Stimulated activated CD4-positive, alpha-beta T cell treated with anti-CD3 and anti-CD28 coated beads, Interleukin-4, amount 100 ng/mL, for 24 hours (primary cell): Measurements from ENCODE around the gene GLT8D1.
"Not testable (repeated sequence)": the region's sequence is repeated elsewhere in the genome, so short reads cannot be mapped to it uniquely, and the experiment has no call there.

Experiments
- DNase-seq: peaks from one replicate; pipeline ENCODE4 v3.0.0-alpha.2; 2020

GLT8D1 gene, protein sequence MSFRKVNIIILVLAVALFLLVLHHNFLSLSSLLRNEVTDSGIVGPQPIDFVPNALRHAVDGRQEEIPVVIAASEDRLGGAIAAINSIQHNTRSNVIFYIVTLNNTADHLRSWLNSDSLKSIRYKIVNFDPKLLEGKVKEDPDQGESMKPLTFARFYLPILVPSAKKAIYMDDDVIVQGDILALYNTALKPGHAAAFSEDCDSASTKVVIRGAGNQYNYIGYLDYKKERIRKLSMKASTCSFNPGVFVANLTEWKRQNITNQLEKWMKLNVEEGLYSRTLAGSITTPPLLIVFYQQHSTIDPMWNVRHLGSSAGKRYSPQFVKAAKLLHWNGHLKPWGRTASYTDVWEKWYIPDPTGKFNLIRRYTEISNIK

DNA sequence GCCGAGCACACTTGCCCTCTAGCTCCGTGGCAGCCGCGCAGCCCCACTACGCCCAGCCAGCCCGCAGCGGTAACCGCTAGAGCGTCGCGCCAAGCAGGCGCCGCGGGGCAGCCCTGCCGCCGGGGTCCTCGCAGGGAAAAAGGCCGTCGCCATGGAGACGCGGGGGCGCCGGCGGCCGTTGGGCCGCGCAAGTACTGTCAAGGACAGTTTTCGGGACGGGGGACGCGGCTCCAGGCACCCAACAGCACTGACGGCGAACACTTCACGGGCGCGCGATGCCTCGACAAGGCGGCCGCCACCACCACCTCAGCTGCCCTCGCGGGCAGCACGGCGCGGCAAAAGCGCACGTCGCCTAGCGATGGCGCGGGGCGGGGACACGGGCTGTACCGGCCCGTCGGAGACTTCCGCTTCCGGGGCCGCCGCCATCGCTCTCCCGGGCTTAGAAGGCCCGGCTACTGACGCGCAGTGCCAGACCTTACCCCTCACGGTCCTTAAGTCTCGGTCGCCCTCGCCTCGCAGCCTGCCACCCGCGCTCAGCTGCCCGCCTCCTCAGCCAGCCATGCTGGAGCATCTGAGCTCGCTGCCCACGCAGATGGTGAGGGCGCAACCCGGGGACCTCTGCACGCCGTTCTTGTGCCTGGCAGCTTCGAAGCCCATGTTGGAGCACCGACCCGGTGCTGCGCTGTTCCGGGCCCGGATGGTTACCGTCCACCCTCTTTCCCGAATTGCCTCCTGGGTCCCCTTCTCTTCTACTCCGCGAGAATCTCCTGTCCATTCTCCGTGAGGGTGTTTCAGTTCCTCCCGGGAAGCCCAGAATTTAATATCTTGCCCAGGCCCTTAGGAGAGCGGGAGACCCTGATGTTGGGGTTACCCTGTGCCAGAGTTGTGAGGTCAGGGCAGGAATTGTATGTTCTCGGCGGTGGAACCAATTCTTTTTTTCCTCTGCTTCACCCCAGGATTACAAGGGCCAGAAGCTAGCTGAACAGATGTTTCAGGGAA lies at the start of gene GLT8D1, which contains the start of gene SPCS1:
Gene GLT8D1 (minus strand): TSS at position 104 of the 999 bp plus-strand sequence. CDS start 5,331 bp downstream, outside the sequence.
Gene SPCS1 (plus strand): TSS at position 419 of the 999 bp plus-strand sequence. CDS start 141 bp downstream, at position 560.
- DNase-seq, result peak; percentile 85

DNA sequence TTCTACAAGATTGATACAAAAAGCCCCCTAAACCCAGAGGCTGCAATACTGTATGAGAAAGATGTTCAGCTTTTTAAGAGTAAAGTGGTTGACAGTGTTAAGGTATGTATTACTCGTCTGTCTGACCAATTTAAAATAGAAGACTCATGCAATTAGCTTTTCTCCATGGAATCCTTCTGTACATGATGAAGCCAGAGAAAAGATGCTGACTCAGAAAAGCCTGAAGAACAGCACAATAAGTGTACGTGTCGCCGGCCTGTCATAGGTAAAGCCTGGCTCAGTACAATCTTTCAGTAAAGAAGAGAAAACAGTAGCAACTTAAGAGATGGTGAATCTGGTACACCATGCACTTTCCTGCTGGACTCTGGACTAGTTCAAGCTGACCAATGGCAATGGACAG lies 48.8 kb upstream of the GLT8D1 start:
- no peak for DNase-seq

DNA sequence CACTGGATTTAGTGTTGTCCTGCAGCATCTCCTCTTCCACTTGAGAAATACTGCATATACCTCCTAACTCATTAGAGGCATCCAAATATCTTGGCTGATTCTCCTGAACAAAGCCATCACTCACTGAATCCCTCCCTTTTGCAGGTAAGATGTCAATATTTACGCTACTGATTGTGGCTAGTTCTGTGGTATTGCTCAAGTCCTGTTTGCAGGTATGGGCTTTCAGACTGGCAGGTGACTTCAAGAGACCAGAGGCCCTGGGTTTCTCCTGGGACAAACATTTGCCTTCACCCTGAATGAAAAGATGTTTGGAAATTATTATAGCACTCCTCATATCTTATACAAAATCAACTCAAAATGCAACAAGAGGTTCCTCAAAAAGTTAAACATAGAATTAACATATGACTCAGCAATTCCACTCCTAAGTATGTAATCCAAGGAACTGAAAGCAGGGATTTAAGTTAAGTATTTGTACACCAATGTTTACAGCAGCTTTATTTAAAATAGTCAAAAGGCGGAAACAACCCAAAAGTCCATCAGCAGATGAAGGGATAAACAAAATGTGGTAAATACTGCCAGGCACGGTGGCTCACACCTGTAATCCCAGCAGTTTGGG lies 46.6 kb upstream of the GLT8D1 start:
- DNase-seq, result no peak

DNA sequence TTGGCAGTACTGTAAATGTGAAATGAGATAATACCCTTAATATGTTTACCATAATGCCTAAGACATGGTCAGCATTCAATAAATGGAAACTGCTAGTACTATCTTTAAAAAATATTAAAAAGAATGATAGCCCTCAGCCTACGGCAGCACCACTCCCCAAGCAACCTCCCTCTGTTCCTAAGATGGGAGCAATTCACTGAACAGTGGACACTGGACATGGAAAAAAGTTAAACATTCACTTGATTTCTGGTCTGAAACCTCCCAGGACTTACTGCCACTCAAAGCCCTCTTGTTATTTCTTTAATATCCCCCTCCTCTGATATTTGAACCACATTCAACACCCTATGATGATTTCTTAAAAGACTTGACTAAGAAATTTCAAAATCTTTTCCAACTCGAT lies 38.1 kb upstream of the GLT8D1 start:
- no peak for DNase-seq

DNA sequence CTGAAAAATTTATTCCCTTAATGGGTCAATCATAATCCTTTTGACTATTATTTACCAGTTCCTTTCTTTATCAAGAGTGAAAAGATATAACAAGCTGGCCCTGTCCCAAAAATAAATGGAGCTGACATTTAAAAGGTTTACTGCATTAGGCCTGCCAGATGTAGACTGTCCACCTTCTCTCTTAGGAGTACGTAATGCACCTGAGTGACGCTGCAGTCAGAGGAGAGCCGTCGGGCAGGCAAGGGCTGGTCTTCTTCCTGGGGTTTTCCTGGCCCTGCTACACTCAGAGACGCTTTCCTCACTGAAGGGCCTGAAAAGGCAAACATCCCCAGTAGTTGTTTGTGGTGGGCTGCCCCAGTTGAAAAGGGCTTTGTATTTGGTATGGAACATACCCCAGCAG lies 37.6 kb upstream of the GLT8D1 start:
- DNase-seq, result no peak

DNA sequence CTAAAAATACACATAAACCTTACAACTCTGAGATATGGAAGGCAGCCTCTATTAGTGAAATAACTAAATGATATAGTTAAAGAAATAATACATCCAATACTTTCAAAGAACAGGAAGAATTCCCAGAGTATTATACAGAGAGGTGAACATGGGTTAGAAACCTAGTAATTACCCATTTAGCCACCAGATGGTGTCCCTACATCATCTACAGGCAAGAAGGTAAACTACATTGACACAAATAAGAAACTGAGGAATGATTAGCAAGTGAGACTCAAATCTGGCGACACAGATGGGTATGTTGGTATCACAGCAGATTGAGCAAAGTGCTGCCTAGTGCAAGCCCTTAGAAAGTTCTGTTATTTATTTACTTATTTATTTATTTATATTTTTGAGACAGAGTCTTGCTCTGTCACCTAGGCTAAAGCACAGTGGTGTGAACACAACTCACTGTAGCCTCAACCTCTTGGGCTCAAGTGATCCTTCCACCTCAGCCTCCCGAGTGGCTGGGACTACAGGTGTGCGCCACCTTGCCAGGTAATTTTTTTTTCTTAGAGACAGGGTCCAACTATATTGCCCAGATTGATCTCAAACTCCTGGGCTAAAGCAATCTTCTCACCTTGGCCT lies 36.9 kb upstream of the GLT8D1 start:
- no peak for DNase-seq

DNA sequence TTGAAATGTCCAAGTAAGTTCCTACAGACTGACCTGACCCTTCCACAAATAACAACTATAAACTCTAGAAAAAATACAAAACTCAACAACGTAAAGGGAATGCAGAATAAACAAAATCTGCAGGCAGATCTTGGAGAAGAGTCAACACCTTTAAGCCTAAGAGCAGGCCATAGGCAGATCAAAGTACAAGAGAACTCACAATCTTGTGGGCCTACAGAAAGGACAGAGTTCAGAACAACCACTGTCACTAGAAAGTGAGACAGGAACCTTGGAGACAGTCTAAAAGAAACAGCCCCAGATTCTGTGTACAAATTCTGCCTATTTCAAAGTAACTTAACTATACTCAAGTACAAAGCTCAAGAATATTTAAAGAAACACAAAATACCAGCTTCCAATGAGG lies 34.1 kb upstream of the GLT8D1 start:
- DNase-seq, result no peak

DNA sequence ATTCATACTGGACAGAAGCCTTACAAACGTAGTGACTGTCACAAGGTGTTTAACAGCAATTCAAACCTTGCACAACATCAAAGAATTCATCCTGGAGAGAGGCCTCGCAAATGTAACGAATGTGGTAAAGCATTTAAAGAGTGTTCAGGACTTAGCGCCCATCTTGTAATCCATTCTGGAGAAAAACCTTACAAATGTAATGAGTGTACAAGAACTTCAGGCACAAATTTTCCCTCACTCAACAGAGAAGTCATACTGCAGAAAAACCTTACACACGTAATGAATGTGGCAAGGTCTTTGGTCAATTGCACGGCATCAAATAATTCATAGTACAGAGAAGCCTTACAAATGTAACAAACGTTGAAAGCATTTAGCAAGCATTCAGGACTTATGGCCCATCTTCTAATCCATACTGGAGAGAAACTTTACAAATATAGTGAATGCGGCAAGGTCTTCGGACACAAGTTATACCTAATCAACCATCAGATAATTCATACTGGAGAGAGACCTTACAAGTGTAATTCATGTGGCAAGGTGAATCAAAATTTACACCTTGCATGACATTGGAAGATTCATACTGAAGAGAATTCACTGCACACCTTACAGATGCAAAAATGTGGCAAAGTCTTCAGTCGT lies 27.8 kb upstream of the GLT8D1 start:
- DNase-seq, result no peak

DNA sequence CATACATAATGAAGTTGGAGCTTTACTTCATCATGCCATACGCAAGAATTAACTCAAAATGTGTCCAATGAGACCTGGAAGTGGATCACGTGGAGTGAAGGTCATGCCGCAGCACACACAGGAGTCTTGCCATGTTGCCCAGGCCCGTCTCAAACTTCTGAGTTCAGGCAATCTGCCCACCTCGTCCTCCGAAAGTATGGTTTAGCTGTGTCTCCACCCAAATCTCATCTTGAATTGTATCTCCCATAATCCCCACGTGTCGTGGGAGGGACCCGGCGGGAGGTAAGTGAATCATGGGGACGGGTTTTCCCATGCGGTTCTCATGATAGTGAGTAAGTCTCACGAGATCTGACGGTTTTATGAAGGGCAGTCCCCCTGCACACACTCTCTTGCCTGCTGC lies 26.0 kb upstream of the GLT8D1 start:
- no peak for DNase-seq

DNA sequence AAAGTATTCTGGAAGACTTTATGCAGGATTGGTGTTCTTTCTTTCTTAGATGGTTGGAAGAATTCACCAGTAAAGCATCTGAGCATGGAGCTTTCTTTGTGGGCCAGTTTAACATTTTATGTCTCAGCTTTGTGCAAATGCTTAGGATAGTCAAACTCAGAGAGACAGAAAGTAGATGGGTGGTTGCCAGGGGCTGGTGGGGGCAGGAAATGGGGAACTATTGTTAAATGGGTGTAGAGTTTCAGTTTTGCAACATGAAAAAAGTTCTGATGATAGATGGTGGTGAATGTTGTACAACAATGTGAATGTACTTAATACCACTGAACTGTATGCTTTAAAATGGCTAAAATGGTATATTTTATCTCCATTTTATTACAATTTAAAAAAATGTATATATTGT lies 25.1 kb upstream of the GLT8D1 start:
- DNase-seq, result no peak

DNA sequence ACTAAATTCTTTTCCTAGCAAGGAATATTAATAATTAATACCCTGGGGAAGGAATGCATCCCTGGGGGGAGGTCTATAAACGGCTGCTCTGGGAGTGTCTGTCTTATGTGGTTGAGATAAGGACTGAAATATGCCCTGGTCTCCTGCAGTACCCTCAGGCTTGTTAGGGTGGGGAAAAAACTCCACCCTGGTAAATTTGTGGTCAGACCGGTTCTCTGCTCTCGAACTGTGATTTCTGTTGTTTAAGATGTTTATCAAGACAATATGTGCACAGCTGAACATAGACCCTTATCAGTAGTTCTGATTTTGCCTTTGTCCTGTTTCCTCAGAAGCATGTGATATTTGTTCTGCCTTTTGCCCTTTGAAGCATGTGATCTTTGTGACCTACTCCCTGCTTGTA lies 23.2 kb upstream of the GLT8D1 start:
- DNase-seq, result not testable (repeated sequence)

DNA sequence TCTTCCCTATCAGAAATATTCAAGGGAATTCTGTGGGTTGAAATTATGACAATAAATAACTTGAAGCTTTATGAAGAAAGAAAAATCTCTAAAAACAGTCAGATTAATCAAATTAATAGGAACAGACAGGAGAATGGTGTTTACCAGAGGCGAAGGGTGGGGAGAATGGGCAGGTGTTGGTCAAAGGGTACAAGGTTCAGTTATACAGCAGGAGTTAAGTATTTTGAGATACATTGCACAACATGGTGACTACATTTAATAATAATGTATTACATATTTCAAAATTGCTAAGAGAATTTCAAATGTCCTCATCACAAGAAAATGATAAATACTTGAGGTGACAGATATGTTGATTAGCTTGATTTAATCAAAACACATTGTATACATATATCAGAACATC lies 18.9 kb upstream of the GLT8D1 start:
- DNase-seq, result no peak

DNA sequence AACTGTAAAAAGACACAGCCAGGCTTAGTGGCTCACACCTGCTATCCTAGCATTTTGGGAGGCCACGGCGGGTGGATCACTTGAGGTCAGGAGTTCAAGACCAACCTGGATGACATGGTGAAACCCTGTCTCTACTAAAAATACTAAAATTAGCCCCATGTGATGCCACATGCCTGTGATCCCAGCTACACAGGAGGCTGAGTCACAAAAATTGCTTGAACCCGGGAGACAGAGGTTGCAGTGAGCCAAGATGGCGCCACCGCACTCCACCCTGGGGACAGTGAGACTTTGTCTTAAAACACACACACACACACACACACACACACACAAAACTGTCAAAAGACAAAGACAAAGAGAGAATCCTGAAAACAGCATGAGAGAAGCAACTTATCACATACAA lies 18.3 kb upstream of the GLT8D1 start:
- no peak for DNase-seq

DNA sequence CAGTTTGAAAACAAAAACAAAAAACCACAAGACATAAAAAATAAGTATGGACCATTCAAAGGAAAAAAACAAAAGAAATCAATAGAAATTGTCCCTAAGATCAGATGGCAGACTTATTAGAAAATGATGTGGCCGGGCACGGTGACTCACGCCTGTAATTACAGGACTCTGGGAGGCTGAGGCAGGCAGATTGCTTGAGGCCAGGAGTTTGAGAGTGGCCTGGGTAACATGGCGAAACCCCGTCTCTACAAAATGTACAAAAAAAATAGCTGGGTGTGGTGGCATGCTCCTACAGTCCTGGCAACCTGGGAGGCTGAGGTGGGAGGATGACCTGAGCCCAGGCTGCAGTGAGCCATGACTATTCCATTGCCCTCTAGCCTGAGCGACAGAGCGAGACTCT lies 16.9 kb upstream of the GLT8D1 start:
- no peak for DNase-seq

DNA sequence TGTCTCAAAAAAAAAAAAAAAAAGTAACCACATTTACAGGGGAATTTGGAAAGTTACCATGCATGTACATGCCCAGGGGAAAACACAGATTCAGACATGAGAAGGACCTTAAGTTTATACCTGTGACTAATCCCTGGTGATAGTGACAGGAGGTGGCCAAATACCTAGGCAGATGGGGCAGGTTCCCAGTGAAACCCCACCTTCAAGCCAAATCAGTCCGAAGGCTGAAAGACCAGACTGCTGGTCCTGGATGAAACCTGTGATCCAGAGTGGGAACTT lies 16.1 kb upstream of the GLT8D1 start:
- no peak for DNase-seq

DNA sequence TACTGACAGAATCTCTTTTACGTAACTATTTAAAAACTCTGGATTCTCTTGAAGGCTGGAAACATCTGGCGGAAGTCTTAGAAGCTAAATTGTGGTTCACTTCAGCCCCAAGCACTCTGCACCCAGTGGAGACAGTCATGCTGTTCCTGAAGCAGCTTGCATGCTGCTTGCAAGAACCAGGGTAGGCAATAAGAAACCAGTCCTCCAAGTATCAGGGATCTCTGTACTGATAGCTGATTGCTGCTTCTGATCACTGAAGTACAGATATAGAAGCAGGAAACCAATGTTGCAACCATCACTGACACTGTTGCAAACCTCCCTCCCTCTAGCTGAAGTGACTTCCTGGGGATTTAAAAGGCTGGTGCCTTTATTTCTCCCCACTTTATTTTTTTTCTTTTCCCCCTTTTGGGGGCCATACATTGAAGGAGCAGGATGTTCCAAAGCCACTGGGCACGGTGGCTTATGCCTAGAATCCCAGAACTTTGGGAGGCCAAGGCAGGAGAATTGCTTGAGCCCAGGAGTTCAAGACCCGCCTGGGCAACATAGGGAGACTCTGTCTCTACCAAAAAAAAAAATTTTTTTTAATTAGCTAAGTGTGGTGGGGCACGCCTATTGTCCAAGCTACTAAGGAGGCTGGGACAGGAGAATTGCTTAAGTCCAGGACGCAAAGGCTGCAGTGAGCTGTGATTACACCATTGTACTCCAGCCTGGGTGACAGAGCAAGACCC lies 15.6 kb upstream of the GLT8D1 start:
- no peak for DNase-seq

DNA sequence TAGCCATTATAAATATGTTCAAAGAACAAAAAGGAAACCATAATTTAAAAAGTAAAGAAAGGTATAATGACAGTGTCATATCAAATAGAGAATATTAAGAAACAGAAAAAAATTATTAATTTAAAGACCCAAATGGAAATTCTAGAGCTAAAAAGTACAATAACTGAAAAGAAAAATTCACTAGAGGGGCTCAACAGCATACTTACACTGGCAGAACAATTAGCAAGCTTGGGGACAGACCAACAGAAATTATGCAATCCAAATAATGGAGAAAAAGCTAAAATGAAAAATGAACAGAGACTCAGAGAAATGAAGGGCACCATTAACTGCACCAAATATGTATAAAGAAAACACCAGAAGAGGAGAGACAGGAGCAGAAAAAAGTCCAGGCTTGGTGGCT lies 14.0 kb upstream of the GLT8D1 start:
- DNase-seq, result no peak

DNA sequence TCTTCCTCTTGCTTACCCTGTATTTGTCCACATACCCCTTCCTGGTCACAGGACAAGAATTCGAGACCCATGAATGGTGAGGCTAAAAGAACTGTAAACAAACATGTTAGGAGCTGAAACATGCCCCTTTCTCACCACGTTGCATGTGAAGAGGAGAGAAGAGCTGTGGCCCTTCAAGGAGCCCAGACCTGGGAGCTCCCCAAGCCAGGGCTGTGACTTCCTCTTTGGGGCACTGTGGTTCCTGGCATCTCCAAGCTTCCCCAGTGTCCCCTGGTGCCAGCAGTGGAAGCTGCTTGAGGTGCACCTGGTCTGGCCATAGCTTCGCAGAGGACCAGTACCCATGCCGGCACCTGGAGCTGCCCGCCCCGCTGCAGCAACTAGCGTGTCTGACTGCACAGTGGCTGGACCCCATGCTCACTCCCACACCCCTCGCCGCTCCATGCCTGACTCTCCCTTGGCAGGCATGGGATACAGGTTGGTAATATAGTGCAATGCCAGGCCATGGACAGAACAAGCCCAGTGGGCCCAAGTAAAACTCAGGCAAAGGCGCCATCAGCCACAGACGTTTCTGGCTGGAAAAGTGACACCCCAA lies 10.2 kb upstream of the GLT8D1 start:
- DNase-seq, result no peak

DNA sequence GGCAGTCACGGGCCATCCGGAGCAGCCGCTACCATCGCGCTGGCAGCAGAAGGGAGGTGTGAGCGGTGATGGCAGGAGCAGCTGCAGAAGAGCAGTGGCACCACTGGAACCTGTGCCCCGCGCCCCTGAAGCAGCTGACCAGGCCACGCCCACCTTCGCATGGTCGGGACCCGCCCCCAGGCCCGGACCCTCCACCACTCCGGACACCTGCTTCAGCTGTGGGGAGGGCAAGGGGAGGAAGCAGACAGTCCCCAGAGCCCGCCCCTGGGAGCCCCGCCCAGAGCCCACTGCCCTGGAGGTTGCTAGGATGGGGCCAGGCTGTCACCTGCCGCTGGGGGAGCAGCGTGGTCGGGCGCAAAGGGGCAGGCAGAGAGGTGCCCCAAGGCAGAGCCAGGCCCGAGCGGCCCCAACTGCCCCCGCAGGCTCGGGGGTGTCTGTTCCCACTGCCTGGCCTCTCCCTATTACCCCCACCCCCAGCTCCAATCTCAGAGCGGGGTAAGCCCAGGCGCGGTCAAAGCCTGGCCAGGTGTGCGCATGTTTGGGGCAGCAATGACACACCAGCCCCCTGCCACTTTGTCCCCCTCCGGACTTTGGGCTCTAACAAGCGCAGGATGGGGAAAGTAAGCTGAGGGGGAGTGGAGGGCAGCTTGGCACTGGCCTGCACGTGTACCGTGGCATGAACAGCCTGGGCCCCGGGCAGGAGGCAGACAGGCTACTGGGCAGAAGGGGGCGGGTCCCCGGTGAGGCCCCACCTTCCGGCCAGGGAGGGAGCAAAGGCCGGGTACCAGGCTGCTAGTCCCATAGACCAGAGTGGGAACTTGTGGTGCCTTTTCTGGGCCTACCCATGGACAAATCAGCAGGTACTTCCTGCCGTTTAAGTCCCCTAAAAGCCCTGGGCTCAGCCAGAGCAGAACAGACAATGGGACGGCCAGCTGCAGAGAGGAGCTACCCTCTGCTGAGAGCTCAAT lies 9.0 kb upstream of the GLT8D1 start:
- DNase-seq, result no peak
